ENCODE results near the gene OLA1.
A peak's percentile ranks its signal among the peaks of the same experiment; 100 is the strongest.
"Not testable (repeated sequence)": the region's sequence is repeated elsewhere in the genome, so short reads cannot be mapped to it uniquely, and the experiment has no call there.

The OLA1 gene

DNA sequence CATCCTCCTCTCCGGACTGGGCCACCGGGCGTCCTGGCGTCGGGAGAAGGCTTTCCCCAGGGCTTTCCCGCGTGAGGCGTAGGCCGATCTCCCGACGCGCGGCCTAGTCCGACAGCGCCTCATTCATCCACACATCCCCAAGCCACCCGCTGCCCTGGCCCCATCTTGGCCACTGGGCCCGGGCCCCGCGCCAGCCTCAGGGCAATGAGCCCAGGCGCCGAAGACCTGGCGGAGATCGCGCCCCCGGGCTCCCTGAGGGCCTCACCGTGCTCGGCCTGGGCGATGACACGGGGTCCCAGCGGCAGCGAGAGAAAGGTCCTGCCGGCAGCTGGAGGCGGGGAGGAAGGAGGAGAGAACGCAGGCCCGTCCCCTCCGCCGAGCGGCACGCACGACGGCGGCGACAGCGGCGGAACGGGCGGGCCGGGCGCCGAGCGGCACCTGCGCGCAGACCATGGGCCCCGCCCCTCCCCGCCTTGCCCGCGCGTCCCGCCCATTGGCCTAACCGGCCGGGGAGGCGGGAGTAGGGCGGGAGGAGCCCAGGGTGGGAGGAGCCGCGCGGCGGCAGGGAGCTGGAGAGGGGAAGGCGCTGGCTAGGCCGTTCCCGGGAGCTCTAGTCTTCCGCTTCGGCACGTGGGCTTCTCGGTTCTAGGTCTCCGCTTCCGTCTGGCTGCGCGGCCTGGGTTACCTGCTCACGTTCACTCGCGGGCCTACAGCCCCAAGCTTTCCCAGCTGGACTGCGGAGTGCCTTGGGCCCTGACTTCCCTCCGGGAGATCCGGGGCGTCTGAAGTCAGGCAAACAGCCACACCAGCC, at the start of gene OLA1:
TSS of gene OLA1 (minus strand) at position 346 of the 811 bp plus-strand sequence. CDS start 1,717 bp downstream, outside the sequence.
- DNase-seq = peak; percentile 88

DNA sequence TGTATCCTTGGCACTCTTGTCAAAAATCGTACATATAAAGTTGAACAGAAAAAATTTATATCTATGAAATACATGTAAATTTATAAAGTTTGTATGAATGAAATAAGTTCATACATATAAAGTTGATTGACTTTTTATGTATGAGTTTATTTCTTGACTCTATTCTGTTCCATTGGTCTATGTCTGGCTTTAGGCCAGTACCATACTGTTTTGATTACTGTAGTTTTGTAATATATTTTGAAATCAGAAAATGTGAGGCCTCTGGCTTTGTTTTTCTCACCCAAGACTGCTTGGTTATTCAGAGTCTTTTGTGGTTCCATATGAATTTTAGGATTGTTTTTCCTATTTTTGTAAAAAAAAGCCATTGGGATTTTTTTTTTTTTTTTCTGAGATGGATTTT, 44.6 kb upstream of the OLA1 start:
- DNase-seq = no peak

DNA sequence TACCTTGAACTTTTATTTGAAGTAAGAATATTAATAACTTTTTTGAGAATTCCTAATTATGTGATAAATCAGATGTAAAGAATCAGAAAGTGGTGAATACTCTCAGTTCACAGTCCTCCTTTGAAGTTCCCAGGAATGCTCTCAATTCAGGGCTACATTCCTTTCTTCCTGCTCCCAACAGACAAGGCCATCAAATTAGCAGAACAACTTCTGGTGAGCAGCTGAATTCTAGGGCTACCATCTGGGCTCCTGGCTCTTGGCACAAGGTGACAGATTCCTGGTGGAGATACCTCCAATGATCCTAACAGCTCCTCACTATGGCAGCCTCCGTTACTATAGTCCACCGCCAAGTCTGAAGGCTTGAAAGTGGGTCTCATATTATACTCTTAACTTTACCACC, 37.8 kb upstream of the OLA1 start:
- no peak for DNase-seq

- no peak for DNase-seq
Measured at GRCh38 chr2:174282441-174282840, 34.1 kb upstream of the OLA1 start.

GRCh38 chr2:174281736-174282135, 33.4 kb upstream of the OLA1 start:
- DNase-seq = no peak

DNA sequence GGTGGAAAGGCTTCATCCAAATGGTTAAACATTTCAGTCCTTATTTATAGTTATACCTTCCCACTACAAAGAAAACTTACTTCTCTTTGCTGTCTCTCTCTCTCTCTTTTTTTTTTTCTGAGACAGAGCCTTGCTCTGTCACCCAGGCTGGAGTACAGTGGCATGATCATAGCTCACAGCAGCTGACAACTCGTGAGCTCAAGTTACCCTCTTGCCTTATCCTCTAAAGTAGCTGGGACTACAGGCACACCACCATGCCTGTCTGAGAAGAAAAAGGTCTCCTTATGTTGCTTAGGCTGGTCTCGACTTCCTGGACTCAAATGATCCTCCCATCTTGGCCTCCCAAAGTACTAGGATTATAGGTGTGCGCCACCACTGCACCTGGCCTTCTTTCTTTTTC, 32.3 kb upstream of the OLA1 start:
- DNase-seq = no peak

DNA sequence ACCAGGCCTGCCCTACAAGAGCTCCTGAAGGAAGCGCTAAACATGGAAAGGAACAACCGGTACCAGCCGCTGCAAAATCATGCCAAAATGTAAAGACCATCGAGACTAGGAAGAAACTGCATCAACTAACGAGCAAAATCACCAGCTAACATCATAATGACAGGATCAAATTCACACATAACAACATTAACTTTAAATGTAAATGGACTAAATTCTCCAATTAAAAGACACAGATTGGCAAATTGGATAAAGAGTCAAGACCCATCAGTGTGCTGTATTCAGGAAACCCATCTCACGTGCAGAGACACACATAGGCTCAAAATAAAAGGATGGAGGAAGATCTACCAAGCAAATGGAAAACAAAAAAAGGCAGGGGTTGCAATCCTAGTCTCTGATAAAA, 21.9 kb upstream of the OLA1 start:
- not testable (repeated sequence) for DNase-seq

DNA sequence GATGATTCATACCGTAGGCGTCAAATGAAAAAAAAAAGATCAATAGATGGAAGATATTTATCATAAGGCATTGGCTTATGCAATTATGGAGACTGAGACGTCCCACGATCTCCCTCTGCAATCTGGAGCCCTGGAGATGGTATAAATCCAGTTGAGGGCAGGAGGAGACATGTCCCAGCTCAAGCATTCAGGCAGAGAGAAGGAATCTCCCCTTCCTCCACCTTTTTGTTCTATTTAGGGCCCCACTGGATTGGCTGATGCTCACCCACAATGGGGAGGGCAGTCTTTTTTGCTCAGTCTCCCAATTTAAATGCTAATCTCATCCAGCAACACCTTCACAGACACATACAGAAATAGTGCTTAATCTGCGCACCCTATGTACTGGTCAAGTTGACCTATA, 18.0 kb upstream of the OLA1 start:
- DNase-seq = no peak

GRCh38 chr2:174263997-174264396, 15.7 kb upstream of the OLA1 start:
- DNase-seq = no peak

GRCh38 chr2:174259981-174260380, 11.6 kb upstream of the OLA1 start:
- no peak for DNase-seq

DNA sequence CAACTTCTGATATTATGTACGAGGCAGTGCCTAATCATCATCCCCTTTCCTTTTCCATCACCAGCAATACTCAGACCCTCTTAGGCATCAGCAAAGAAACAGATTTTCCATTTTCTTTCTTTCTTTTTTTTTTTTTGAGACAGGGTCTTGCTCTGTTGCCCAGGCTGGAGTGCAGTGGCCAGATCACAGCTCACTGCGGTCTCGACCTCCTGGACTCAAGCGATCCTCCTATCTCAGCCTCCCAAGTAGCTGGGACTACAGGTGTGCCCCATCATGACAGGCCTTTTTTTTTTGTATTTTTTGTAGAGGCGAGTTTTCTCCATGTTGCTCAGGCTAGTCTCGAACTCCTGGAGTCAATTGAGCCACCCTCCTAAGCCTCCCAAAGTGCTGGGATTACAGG, 5.9 kb upstream of the OLA1 start:
- DNase-seq = no peak

DNA sequence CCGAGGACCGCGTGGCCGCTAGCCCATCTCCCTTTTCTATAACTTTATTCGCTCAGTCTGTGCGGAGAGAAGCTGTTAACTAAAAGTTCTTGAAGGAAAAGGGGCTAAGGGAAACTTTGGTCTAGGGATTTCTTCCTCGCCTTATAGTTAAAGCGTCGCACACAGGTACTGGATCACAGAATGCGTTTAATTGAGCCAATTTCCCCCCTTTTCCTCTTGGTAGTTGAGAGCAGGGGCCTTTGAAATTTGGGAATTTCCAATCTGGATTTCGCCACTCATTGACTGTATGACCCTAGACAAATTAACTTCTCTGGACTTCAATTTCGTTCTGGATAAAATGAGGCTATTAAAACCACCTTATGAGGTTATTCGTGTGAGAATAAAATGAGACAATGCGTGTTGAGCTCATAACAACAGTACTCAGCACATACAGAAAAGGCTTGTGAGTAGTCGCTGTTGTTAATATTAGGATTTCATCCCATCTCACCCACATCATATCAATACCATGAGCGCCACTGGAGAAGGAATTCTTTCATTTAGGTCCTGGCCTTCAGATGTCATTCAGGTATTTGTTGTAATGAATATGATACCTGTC, 763 bp upstream of the OLA1 start:
- DNase-seq = no peak

DNA sequence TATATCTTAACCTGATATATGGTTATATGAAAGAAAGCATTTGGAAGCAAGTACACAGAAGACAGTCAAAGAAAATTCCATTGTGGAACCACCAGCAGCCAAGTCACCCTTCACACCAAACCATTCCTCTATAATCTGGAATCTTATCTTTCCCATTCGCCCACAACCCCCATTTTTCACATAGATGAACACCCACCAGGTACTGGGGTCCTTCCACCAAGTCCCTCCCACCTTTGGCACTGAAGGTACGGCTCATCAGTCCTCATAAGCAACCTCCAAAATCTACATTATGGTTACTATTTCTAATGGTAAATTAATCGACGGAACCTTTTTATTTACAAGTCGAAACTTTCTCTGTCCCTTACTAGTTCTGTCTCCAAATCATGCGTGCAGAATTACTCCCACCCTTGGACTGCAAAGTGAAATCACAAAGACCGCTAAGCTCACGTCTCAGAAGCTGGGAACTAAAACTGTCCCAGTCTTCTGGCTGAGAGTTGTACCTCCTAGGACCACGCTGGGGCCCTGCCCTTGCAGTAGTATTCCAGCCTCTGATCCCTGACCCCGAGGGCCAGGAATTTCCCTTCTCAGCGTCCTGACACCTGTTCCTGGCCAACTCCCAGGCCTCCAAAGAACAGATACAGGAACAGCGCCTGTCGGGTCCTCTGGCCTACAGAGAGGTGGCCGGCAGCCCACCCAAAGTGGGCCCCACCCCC, 702 bp downstream of the OLA1 start:
- no peak for DNase-seq

DNA sequence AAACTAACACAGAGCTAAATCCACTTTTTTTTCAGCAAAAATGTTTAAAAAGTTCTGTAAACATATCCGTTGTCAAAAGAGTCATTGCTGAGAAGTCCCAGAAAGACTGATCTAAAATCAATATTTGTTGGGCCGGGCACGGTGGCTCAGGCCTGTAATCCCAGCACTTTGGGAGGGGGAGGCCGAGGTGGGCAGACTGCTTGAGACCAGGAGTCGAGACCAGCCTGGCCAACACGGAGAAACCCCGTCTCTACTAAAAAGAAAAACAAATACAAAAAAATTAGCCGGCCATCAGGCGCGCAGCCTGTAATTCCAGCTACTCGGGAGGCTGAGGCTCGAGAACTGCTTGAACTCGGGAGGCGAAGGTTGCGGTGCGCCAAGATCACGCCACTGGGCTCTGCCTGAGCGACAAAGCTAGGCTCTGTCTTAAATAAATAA, 1.4 kb downstream of the OLA1 start:
- no peak for DNase-seq

DNA sequence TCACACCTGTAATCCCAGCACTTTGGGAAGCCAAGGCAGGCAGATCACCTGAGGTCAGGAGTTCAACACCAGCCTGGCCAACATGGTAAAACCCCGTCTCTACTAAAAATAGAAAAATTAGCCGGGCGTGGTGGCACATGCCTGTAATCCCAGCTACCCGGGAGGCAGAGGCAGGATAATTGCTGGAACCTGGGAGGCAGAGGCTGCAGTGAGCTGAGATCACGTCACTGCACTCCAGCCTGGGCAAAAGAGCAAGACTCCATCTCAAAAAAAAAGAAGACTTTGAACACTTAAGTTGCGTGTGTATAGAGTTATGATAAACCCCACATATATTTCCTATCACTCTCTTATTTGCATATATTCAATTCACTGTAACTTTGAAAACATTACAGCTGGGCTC, 2.7 kb downstream of the OLA1 start:
- not testable (repeated sequence) for DNase-seq

DNA sequence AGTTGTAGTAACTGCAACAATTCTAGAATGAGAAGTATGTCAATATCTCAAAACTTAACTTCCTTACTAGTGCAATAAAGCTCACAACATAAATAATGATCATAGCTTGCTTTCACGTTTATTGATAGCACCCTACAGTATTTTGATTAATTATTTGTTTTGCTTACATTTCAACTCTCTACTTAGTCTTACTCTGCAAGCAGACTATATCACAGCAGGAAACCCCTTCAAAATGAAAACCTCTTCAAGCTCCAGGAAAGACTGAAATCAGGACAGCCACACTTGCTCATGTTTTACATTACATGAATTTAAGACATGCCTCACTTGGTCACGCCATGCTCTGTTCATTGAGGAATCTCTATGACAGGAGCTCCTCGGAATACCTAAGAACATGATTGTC, 3.3 kb downstream of the OLA1 start:
- no peak for DNase-seq

DNA sequence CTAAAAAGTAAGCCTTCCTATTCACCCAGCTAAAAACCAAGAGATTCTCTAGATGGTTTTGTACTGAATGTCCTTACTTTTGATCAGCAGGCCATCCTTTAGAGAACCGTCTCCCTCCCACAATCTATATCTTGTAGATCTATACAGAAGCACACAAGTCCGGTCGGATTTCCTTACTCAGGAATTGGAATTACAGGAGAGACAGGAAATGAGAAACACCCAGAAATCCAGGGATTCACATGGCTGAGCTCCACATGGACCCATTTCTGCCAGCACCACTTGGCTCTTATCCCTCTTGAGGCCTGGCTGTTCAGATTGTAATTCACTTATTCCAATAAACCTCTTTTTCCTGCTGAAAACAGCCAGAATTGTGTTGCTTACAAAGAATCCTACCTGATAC, 4.5 kb downstream of the OLA1 start:
- no peak for DNase-seq

- DNase-seq = no peak
Measured at GRCh38 chr2:174240097-174240496, 8.2 kb downstream of the OLA1 start.

DNA sequence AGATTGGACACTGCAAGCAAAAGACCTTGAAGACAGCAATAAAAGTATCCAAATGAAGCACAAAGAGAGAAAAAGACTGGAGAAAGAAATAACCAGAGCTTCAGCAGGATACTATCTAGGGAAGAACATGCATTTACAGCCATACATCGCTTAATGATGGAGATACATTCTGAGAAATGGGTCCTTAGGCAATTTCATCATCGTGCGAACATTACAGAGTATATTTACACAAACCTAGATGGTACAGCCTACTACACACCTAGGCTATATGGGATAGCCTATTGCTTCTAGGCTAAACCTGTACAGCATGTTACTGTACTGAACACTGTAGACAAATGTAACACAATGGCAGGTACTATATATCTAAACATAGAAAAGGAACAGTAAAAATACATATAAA, 11.9 kb downstream of the OLA1 start:
- DNase-seq = no peak

DNA sequence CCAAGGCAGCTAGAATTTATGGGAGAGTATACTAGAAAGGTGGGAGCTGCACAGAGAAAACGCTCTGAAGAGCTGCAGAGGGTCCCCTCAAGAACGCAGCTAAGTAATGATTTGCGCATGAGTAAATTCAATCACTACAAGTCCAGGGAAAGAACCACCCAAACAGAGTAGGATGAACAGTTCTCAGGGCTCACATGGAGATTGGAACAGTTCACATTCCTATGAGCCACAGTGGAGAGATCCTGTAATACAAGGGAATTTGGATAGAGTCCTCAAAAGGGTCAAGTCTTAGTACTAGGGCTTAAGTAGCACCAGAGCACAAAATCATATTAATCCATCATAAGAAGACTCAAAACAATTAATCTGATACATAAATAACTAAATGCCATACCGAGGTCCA, 12.7 kb downstream of the OLA1 start:
- no peak for DNase-seq

DNA sequence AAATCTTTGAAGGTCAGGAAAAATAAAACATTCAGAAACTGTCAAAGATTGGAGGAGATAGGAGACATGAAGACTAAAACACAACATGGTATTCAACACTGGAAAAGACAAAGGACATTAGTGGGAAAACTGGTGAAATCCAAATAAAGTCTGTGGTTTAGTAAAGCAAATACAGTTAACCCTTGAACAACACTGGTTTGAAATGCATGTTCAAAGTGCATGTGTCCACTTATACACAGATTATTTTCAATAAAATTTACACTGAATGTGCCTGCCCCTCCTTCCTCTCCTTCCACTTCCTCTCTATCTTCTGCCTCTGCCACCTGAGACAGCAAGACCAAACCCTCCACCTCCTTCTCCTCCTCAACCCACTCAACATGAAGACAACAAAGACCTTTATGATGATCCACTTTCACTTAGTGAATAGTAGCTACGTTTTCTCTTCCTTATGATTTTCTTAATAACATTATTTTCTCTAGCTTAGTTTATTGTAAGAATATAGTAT, 14.5 kb downstream of the OLA1 start:
- DNase-seq = no peak

GRCh38 chr2:174227748-174228147, 20.6 kb downstream of the OLA1 start:
- DNase-seq = no peak

DNA sequence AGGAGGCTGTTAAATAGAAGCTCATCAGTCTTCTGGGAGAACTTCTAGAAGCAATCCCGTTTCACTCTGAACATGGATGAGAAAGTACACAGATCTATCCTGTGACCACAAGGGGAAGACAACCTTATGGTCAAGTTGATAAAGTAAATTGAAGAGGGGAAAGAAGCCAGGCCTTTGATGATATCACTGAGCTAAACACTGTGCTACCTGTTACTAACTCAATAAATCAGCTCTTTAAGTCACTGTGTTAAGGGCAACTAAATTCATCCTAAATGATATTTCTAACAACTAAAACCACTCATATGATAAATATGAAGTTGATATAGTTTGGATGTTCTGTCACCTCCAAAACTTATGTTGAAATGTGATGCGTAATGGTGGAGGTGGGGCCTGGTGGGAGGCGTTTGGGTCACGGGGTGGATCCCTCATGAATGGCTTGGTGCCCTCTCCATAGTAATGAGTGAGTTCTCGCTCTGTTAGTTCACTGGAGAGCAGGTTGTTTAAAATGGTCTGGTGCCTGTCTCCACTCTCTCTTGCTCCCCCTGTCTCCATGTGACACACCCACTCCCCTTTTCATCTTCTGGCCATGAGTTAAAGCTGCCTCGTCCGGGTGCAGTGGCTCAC, 23.6 kb downstream of the OLA1 start:
- DNase-seq = no peak

Data from NK-92 treated with Interleukin-12 subunit alpha and Interleukin-12 subunit beta, amount 100 ng/mL, for 24 hours (cell line).